ENCODE results near the gene KIF4A. TPM values are rescaled to one million over a fixed set of nuclear protein-coding genes. Genes with fewer than 3 reads are reported as not detected.
A peak's percentile ranks its signal among the peaks of the same experiment; 100 is the strongest.

Gene KIF4A
- total and polyA plus RNA-seq, 10 of the 15 experiments (the other 5 are each of a cell fraction or from before 2014, with no cell fraction given), result 10.8 to 28.8 (median 22.5) TPM

DNA sequence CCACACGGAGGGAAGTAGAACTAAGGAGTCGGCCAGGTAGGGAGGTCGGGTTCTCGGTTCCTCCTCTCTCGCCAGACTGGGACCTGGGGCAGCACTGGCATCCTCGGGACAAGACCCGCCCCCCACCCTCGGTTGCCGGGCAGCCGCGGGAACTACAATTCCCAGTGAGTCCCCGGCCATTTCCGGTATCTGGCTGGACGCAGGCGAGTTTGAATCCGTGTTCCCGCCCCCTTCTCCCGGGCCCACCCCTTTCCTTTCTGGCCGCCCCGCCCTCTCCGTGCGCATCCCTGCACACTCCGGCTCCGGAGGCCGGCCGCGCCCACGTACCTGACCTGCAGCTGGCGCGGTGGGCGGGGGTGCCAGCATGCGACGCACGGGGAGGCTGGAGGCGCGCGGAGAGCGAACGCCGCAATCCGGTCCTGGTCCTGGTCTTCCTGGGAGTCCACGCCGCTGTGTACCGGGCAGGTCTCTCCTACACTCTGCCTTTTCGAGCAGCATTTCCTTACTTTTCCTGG lies 144.5 kb downstream of the KIF4A start (continued):
- TF ChIP-seq EGR1 (IDR thresholded peaks at IDR 0.05; ENCODE audit: borderline replicate concordance in 1 of 2, low read depth in 2 of 2, low read length in 2 of 2), result 0 out of 3 replicates have a peak, but pooled peaks of 1 of the 2 experiments have one; percentile 24
- peak; percentile 30; the same call in 1 of the 2 replicates for TF ChIP-seq CREB1 (IDR thresholded peaks at IDR 0.05; ENCODE audit: low read depth)
- TF ChIP-seq, protein P1, sequence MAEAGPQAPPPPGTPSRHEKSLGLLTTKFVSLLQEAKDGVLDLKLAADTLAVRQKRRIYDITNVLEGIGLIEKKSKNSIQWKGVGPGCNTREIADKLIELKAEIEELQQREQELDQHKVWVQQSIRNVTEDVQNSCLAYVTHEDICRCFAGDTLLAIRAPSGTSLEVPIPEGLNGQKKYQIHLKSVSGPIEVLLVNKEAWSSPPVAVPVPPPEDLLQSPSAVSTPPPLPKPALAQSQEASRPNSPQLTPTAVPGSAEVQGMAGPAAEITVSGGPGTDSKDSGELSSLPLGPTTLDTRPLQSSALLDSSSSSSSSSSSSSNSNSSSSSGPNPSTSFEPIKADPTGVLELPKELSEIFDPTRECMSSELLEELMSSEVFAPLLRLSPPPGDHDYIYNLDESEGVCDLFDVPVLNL (IDR thresholded peaks at IDR 0.05; ENCODE audit: low read depth, low read length), result 0 out of 2 replicates have a peak, but pooled peaks have one; percentile 33
- TF ChIP-seq RAD21 (IDR thresholded peaks at IDR 0.05; ENCODE audit: insufficient read depth, low read depth, low read length), result no peak
- no peak for TF ChIP-seq PBX3 (IDR thresholded peaks at IDR 0.05; ENCODE audit: insufficient replicate concordance, low read depth, low read length)
- TF ChIP-seq, protein P2, sequence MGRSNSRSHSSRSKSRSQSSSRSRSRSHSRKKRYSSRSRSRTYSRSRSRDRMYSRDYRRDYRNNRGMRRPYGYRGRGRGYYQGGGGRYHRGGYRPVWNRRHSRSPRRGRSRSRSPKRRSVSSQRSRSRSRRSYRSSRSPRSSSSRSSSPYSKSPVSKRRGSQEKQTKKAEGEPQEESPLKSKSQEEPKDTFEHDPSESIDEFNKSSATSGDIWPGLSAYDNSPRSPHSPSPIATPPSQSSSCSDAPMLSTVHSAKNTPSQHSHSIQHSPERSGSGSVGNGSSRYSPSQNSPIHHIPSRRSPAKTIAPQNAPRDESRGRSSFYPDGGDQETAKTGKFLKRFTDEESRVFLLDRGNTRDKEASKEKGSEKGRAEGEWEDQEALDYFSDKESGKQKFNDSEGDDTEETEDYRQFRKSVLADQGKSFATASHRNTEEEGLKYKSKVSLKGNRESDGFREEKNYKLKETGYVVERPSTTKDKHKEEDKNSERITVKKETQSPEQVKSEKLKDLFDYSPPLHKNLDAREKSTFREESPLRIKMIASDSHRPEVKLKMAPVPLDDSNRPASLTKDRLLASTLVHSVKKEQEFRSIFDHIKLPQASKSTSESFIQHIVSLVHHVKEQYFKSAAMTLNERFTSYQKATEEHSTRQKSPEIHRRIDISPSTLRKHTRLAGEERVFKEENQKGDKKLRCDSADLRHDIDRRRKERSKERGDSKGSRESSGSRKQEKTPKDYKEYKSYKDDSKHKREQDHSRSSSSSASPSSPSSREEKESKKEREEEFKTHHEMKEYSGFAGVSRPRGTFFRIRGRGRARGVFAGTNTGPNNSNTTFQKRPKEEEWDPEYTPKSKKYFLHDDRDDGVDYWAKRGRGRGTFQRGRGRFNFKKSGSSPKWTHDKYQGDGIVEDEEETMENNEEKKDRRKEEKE (IDR thresholded peaks at IDR 0.05), result no peak
- TF ChIP-seq DPF2 (IDR thresholded peaks at IDR 0.05), result no peak

Data from GM12878 (cell line).